Activated CD4-positive, alpha-beta T cell treated with anti-CD3 and anti-CD28 coated beads, Interleukin-2, amount 10 ng/mL, durations not matched to agents 7 days and 5 days (primary cell): Measurements from ENCODE around the gene WDR35. TPM values are rescaled to one million over a fixed set of nuclear protein-coding genes. Genes with fewer than 3 reads are reported as not detected.

Experiments used
- CTCF ChIA-PET: fragments of 350-600 bp; sonication (Branson Sonifier 250); formaldehyde crosslinking; loops from one replicate; lab custom pipeline; 2021; ENCODE audit warnings: antibody characterized with exemption; lab: Charles Lee
- POLR2A ChIA-PET: fragments of 350-600 bp; sonication (Branson Sonifier 250); formaldehyde crosslinking; loops from one replicate; lab custom pipeline; 2021; ENCODE audit warnings: antibody characterized with exemption; lab: Charles Lee
- DNase-seq: peaks from one replicate; pipeline ENCODE4 v3.0.0-alpha.2; 2020
- H3K27ac Mint-ChIP-seq: one replicate; pipeline ENCODE4 v1.8.0; 2021; ENCODE audit warnings: mild to moderate bottlenecking, moderate library complexity, mixed read lengths
- H3K27me3 Mint-ChIP-seq: one replicate; pipeline ENCODE4 v1.8.0; 2021; ENCODE audit warnings: mixed read lengths
- H3K36me3 Mint-ChIP-seq: one replicate; pipeline ENCODE4 v1.8.0; 2021; ENCODE audit warnings: low read depth, mixed read lengths
- H3K4me1 Mint-ChIP-seq: one replicate; pipeline ENCODE4 v1.8.0; 2021; ENCODE audit warnings: mixed read lengths
- H3K4me3 Mint-ChIP-seq: one replicate; pipeline ENCODE4 v1.8.0; 2021; ENCODE audit warnings: mild to moderate bottlenecking, moderate library complexity, mixed read lengths
- H3K9me3 Mint-ChIP-seq: one replicate; pipeline ENCODE4 v1.8.0; 2021; ENCODE audit warnings: mixed read lengths
- total RNA-seq, 2 experiments: library from RNA; stranded (reverse); gene quantifications; one replicate each; pipeline ENCODE4 v1.2.3, GENCODE V29; 2021

Gene WDR35
- 1 to 10 TPM; 3.9 to 4.0 TPM for total RNA-seq

DNA sequence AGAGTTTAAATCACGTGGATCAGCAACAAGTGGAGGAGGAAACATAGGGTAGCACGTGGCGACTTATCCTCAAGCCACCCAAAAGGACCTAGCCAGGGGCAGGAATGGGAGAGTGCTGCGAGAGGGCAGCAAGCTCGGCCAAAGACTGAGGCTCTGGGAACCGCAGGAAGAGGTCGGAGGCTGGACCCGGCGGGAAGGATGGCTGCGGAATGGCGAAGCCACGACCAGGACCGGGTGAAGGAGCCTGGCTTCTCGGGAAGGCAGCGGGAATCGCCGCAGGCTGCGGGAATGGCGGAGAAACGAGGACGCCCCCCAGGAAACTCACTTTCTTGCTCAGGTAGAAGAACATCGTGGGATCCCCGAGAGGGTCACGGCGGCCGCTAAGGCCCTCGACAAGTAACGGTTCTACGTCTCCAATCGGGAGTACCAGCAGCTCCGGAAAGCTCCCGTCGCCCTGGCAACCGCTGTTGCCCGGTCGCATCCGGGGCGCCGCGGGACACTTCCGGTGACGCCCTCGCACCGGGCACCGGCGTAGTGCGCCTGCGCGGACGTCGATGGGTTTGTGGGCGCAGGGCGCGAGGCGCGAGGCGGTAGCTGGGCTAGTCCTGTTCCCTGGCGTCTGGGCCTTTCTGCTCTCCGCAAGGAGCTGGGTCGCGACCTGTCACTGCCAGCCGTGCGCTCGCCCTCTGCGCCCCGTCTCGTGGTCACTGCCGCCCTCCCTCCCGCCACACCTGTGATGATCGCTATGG lies at the start of gene WDR35:
WDR35 (minus strand) TSS at position 439 of the 749 bp plus-strand sequence; CDS start at position 349, 90 bp downstream.
- no peaks in the 10 kb centered on the region for H3K9me3 Mint-ChIP-seq
- DNase-seq = peak; percentile 90
- H3K27ac Mint-ChIP-seq = peak within 1 kb of the TSS; percentile 88
- CTCF ChIA-PET = interaction anchor here (1.2 kb wide), 1 partner anchor 10 kb away, joined by 4 read pairs; no protein-coding TSS in a partner anchor
- peaks cover 32% of the 10 kb centered on the region for H3K4me1 Mint-ChIP-seq
- H3K4me3 Mint-ChIP-seq = peak within 1 kb of the TSS; percentile 87
- POLR2A ChIA-PET = interaction anchor here (0.6 kb wide), 1 partner anchor 375 kb away, joined by 3 read pairs; no protein-coding TSS in a partner anchor
- H3K36me3 Mint-ChIP-seq = no peaks in the 10 kb centered on the region
- peaks cover 31% of the 10 kb centered on the region for H3K27me3 Mint-ChIP-seq

- Mint-ChIP-seq H3K27ac (no peak overlapping the region), H3K9me3 (no peaks in the 10 kb centered on the region), H3K36me3 (peaks cover 53% of the 10 kb centered on the region), H3K27me3 (no peaks in the 10 kb centered on the region), H3K4me3 (no peak overlapping the region), H3K4me1 (peaks cover 14% of the 10 kb centered on the region)
- POLR2A ChIA-PET = no interaction called here
- CTCF ChIA-PET = interaction anchor here (0.7 kb wide), 1 partner anchor 328 kb away, joined by 4 read pairs; no protein-coding TSS in a partner anchor
- no peak for DNase-seq
These were observed 47.8 kb upstream of the WDR35 start for GRCh38 chr2:20037660-20038059.

DNA sequence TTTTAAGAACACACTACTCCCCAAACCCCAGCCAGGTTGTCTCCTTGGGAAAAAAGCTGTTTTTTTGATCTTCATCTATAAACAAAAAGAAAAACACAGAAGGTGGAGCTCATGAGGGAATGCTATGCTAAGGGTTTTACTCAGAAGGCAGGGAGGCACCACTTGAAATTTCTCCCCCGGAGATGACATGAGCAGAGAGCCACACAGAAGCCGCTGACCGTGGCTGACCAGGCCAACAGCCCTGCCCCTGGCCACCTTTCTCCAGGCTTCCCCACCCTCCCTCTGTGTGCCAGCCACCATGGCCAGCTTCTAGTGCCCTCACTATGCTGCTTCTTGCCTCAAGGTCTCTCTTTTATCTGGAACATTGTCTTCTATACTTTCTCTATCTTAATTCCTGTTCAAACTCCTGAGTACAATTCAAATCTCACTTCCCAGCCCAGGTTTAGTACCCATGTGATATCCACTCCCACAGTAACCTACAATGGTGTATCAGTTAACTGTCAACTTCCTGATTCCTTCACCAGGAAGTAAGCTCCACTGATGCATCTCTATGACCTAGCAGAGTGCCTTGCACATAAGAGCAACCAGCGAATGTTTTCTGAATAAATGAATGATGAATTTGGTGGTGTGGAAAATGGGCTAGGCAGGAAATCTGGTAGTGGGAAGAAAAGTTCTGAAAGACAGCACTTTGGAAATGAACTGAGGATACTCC lies 46.2 kb upstream of the WDR35 start:
- no peak overlapping the region for H3K4me3 Mint-ChIP-seq
- no peak for DNase-seq
- no peaks in the 10 kb centered on the region for H3K27me3 Mint-ChIP-seq
- ChIA-PET CTCF (interaction anchor here (0.7 to 2.0 kb wide), 3 partner anchors 16 to 20 kb away, joined by 3 to 6 read pairs (median 4); no protein-coding TSS in a partner anchor), POLR2A (interaction anchor here (0.7 kb wide), 1 partner anchor 10 kb away, joined by 3 read pairs; no protein-coding TSS in a partner anchor)
- peak overlapping the region; percentile 71 for H3K27ac Mint-ChIP-seq
- H3K36me3 Mint-ChIP-seq = peaks cover 68% of the 10 kb centered on the region
- peaks cover 14% of the 10 kb centered on the region for H3K4me1 Mint-ChIP-seq
- no peaks in the 10 kb centered on the region for H3K9me3 Mint-ChIP-seq

DNA sequence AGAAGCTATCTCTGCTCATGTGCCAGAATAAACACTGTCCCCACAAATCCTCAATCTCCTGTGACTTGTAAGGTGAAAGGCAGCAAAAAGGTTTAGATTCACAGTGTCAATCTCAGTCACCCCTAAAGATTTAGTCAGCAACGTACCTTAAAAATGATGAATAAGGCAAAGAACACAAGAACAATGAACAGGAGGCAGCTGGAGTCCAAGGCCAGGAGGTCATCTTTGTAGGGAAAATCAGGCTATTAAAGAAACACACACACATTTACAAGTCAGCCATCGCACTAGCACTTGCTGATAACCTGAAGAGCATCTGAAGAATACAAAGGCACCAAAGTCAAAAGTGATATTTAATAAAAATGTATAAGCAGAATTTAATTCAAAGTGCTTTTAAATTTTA lies 44.9 kb upstream of the WDR35 start:
- CTCF ChIA-PET = interaction anchor here (0.8 to 1.1 kb wide), 2 partner anchors 12 to 68 kb away, joined by 3 to 4 read pairs; no protein-coding TSS in a partner anchor
- Mint-ChIP-seq H3K27me3 (no peaks in the 10 kb centered on the region), H3K27ac (no peak overlapping the region), H3K36me3 (peaks cover 71% of the 10 kb centered on the region), H3K4me1 (peaks cover 14% of the 10 kb centered on the region), H3K4me3 (no peak overlapping the region), H3K9me3 (no peaks in the 10 kb centered on the region)
- POLR2A ChIA-PET = no interaction called here
- DNase-seq = no peak

DNA sequence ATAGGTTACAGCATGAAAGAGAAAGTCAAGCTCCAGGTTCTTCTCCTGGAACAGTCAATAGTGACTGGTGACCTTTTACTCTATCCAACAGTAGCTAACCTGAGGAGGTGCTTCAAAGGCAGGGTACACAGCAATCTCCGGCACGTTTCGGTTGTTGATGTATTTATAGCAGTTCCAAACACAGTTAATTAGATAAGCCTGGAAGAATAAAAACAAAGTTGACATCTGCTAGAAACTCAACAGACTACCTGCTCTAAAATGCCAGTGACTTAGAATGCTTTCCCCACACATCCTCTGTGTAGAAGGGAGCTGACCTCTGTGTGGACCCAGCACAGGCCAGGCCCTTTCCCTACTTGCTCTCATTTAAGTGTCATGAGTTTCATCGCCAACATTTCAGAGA lies 44.3 kb upstream of the WDR35 start:
- Mint-ChIP-seq H3K27me3 (no peaks in the 10 kb centered on the region), H3K36me3 (peaks cover 76% of the 10 kb centered on the region), H3K4me1 (peaks cover 14% of the 10 kb centered on the region), H3K27ac (no peak overlapping the region), H3K4me3 (no peak overlapping the region), H3K9me3 (no peaks in the 10 kb centered on the region)
- DNase-seq = no peak
- ChIA-PET CTCF (interaction anchor here (0.8 to 1.1 kb wide), 2 partner anchors 13 to 68 kb away, joined by 3 to 4 read pairs; no protein-coding TSS in a partner anchor), POLR2A (no interaction called here)

- Mint-ChIP-seq H3K9me3 (no peaks in the 10 kb centered on the region), H3K4me1 (peaks cover 14% of the 10 kb centered on the region), H3K27me3 (no peaks in the 10 kb centered on the region), H3K4me3 (no peak overlapping the region), H3K27ac (no peak overlapping the region), H3K36me3 (peaks cover 80% of the 10 kb centered on the region)
- POLR2A ChIA-PET = no interaction called here
- CTCF ChIA-PET = no interaction called here
- no peak for DNase-seq
These were observed 43.4 kb upstream of the WDR35 start for GRCh38 chr2:20033322-20033721.

- Mint-ChIP-seq H3K36me3 (peaks cover 60% of the 10 kb centered on the region), H3K4me3 (no peak overlapping the region), H3K4me1 (no peaks in the 10 kb centered on the region), H3K9me3 (no peaks in the 10 kb centered on the region), H3K27ac (no peak overlapping the region), H3K27me3 (no peaks in the 10 kb centered on the region)
- no peak for DNase-seq
- ChIA-PET POLR2A (no interaction called here), CTCF (no interaction called here)
These were observed 40.3 kb upstream of the WDR35 start for GRCh38 chr2:20030224-20030623.

DNA sequence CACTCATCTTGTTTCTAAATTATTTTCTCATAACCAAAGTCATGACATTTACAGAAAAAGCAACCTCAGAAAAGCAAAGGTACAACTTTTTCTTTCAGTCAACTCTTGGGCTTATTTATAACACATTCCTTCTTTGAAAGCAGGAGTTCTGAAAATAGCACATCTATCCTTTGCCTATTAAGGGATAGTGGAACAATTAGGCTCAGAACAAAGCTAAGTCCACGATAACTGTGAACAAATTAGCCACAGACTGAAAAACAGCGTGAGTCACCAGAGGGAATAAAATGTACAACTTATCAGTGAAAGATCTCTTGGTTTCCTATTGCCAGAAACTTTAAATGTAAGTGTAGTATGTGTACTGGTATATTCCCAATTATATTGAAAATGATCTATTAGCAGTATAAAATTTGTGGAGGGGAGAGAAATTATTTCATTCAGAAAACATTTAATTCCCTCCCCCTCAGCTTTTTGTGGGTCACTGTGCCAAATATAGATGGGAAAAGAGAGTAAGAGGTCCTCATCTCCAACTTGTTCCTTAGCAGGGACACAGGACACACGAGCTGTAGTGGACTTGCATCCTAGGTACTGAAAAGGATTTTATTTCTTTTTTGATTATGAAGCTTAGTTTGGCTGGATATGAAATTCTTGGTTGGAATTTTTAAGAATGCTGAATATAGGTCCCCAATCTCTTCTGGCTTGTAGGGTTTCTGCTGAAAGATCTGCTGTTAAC lies 38.0 kb upstream of the WDR35 start:
- H3K27ac Mint-ChIP-seq = no peak overlapping the region
- POLR2A ChIA-PET = interaction anchor here (0.8 kb wide), 1 partner anchor 54 kb away, joined by 3 read pairs; no protein-coding TSS in a partner anchor
- no peak for DNase-seq
- peaks cover 46% of the 10 kb centered on the region for H3K36me3 Mint-ChIP-seq
- peaks cover 1% of the 10 kb centered on the region for H3K9me3 Mint-ChIP-seq
- no peaks in the 10 kb centered on the region for H3K27me3 Mint-ChIP-seq
- no peaks in the 10 kb centered on the region for H3K4me1 Mint-ChIP-seq
- H3K4me3 Mint-ChIP-seq = no peak overlapping the region
- CTCF ChIA-PET = no interaction called here

DNA sequence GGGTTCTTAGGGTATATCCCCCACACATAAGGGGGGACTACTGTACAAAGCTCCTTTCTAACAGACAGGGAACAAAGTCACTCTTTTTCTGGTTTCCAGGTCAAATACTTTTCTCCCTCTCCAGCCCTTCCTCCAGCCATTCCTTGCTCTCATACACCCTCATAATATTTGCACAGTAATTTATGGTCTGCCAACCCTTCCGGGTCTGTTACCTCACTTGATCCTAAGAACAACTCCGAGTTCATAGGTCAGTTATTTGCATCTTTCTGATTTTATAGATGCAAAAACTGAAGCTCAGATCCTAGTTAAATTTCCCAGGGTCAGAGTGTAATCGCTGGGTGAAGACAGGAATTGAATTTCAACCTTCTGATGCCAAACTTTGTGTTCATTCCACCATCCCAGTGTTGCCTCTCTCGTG lies 37.4 kb upstream of the WDR35 start:
- CTCF ChIA-PET = no interaction called here
- POLR2A ChIA-PET = no interaction called here

GRCh38 chr2:20025065-20025786 lies 35.3 kb upstream of the WDR35 start:
- no peak overlapping the region for H3K4me3 Mint-ChIP-seq
- peaks cover 16% of the 10 kb centered on the region for H3K9me3 Mint-ChIP-seq
- ChIA-PET POLR2A (no interaction called here), CTCF (no interaction called here)
- no peak for DNase-seq
- peaks cover 31% of the 10 kb centered on the region for H3K36me3 Mint-ChIP-seq
- H3K27ac Mint-ChIP-seq = no peak overlapping the region
- no peaks in the 10 kb centered on the region for H3K4me1 Mint-ChIP-seq
- H3K27me3 Mint-ChIP-seq = no peaks in the 10 kb centered on the region

More for the DNA sequence above, 37.4 kb upstream of the WDR35 start:
- H3K4me1 Mint-ChIP-seq = no peaks in the 10 kb centered on the region
- H3K27ac Mint-ChIP-seq = no peak overlapping the region
- peaks cover 40% of the 10 kb centered on the region for H3K36me3 Mint-ChIP-seq
- DNase-seq = no peak
- peaks cover 4% of the 10 kb centered on the region for H3K9me3 Mint-ChIP-seq
- H3K27me3 Mint-ChIP-seq = no peaks in the 10 kb centered on the region
- H3K4me3 Mint-ChIP-seq = no peak overlapping the region

GRCh38 chr2:20023688-20024087 lies 33.8 kb upstream of the WDR35 start:
- no peaks in the 10 kb centered on the region for H3K27me3 Mint-ChIP-seq
- POLR2A ChIA-PET = no interaction called here
- H3K4me1 Mint-ChIP-seq = no peaks in the 10 kb centered on the region
- no peak overlapping the region for H3K27ac Mint-ChIP-seq
- H3K36me3 Mint-ChIP-seq = peaks cover 16% of the 10 kb centered on the region
- peaks cover 16% of the 10 kb centered on the region for H3K9me3 Mint-ChIP-seq
- DNase-seq = no peak
- CTCF ChIA-PET = interaction anchor here (0.6 to 1.3 kb wide), 2 partner anchors 9 to 873 kb away, joined by 3 to 7 read pairs; no protein-coding TSS in a partner anchor
- H3K4me3 Mint-ChIP-seq = no peak overlapping the region
